Measurements from ENCODE around the gene SCAMP5.

DNA sequence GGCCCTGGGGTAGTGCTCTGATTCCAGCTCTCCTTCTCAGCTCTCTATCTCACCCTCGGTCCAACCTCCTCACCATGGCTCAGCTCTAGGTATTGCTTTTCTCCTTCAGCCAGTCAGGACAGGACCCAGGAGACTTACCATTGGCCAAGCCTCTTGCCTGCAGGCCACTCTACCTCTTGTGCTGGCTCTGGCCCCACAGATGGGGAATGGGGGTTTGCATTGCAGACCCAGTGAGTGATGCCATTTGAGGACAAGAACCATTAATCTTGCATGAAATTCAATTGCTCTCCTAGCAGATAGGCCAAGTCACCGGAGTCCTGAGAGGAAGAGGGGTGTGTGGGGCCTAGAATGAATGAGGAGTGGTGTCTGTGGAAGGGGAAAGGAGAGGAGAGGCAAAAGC lies 32.7 kb upstream of the SCAMP5 start:
- TF ChIP-seq EZH2 (IDR thresholded peaks at IDR 0.05) = no peak
- TF ChIP-seq POLR2AphosphoS5 (IDR thresholded peaks at IDR 0.05; ENCODE audit: borderline replicate concordance, low read depth, low read length) = no peak
